ENCODE results near the gene GUK1. TPM values are rescaled to one million over a fixed set of nuclear protein-coding genes. Genes with fewer than 3 reads are reported as not detected.

GUK1 gene
- total RNA-seq, 1 experiment from 2014 or later, result 111 TPM

DNA sequence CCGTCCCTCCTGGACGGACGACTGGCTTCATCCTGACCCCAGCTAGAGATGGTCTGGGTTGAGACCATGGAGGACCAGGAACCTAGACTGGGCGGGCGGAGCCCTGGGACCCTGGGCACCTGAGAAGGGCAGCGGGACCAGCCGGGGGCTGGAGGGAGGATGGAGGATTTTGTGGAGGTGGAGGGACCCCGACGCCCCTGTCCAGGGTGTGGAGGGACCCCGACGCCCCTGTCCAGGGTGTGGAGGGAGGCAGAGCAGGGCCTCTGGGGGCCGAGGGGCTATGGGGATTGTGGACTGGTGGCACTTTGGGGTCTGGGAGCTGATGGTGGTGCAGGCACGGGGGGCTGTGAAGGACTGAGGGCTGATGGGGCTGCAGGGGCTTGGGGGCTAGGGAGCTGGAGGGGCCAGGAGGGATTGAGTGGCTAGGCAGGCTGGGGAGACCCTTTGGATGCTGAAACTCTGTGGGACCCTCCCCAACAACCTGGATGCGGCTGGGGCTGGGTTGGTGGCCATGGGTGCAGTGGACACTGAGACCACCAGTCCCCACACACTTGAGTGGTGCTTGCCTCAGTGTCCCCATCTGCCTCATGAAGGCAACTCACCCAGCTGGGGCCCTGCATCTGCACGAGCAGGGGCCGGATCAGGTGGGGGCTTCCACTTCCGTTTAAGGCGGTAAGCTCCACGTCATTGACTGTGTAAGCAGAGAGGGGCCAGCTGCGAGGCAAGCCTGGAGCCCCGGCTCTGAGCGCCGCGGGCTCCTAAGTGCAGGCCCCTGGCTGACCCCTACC, 17.1 kb downstream of the GUK1 start:
- no peaks in the 10 kb centered on the region for H3K9me3 Mint-ChIP-seq
- ATAC-seq, result no peak
- TF ChIP-seq NR1H2 (CRISPR knock-in tag; IDR thresholded peaks at IDR 0.05) (no peak), CREM (CRISPR knock-in tag; IDR thresholded peaks at IDR 0.05) (no peak), OVOL2 (CRISPR knock-in tag; IDR thresholded peaks at IDR 0.05; ENCODE audit: borderline replicate concordance) (no peak), ZBTB21 (CRISPR knock-in tag; IDR thresholded peaks at IDR 0.05; ENCODE audit: borderline replicate concordance) (no peak), GRHL2 (CRISPR knock-in tag; IDR thresholded peaks at IDR 0.05; ENCODE audit: insufficient replicate concordance, severe bottlenecking) (no peak), SMAD4 (CRISPR knock-in tag; IDR thresholded peaks at IDR 0.05) (no peak), TP53 (CRISPR knock-in tag; IDR thresholded peaks at IDR 0.05) (no peak), ZNF232 (CRISPR knock-in tag; IDR thresholded peaks at IDR 0.05) (no peak), ZNF396 (CRISPR knock-in tag; IDR thresholded peaks at IDR 0.05; ENCODE audit: borderline replicate concordance) (no peak), NFE2L1 (CRISPR knock-in tag; IDR thresholded peaks at IDR 0.05) (no peak), NFATC4 (CRISPR knock-in tag; IDR thresholded peaks at IDR 0.05) (no peak), HMGA2 (CRISPR knock-in tag; IDR thresholded peaks at IDR 0.05) (no peak), ZNF423 (CRISPR knock-in tag; IDR thresholded peaks at IDR 0.05) (no peak)
- TF ChIP-seq, protein P1, sequence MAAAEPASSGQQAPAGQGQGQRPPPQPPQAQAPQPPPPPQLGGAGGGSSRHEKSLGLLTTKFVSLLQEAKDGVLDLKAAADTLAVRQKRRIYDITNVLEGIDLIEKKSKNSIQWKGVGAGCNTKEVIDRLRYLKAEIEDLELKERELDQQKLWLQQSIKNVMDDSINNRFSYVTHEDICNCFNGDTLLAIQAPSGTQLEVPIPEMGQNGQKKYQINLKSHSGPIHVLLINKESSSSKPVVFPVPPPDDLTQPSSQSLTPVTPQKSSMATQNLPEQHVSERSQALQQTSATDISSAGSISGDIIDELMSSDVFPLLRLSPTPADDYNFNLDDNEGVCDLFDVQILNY (CRISPR knock-in tag; IDR thresholded peaks at IDR 0.05), result no peak
- TF ChIP-seq, protein P2, sequence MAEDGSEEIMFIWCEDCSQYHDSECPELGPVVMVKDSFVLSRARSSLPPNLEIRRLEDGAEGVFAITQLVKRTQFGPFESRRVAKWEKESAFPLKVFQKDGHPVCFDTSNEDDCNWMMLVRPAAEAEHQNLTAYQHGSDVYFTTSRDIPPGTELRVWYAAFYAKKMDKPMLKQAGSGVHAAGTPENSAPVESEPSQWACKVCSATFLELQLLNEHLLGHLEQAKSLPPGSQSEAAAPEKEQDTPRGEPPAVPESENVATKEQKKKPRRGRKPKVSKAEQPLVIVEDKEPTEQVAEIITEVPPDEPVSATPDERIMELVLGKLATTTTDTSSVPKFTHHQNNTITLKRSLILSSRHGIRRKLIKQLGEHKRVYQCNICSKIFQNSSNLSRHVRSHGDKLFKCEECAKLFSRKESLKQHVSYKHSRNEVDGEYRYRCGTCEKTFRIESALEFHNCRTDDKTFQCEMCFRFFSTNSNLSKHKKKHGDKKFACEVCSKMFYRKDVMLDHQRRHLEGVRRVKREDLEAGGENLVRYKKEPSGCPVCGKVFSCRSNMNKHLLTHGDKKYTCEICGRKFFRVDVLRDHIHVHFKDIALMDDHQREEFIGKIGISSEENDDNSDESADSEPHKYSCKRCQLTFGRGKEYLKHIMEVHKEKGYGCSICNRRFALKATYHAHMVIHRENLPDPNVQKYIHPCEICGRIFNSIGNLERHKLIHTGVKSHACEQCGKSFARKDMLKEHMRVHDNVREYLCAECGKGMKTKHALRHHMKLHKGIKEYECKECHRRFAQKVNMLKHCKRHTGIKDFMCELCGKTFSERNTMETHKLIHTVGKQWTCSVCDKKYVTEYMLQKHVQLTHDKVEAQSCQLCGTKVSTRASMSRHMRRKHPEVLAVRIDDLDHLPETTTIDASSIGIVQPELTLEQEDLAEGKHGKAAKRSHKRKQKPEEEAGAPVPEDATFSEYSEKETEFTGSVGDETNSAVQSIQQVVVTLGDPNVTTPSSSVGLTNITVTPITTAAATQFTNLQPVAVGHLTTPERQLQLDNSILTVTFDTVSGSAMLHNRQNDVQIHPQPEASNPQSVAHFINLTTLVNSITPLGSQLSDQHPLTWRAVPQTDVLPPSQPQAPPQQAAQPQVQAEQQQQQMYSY (CRISPR knock-in tag; IDR thresholded peaks at IDR 0.05), result no peak
- H3K27me3 Mint-ChIP-seq (ENCODE audit: low read depth), result peaks cover 22% of the 10 kb centered on the region
- no peaks in the 10 kb centered on the region for H3K36me3 Mint-ChIP-seq
- DNase-seq (ENCODE audit: low spot score), result no peak
- peaks cover 2% of the 10 kb centered on the region; the same call in 1 of the 2 replicates for H3K4me1 Mint-ChIP-seq
- ChIA-PET CTCF (interaction anchor here (0.7 to 1.6 kb wide), 3 partner anchors 8 to 56 kb away, joined by 3 to 6 read pairs (median 6); partner anchors contain the start of gene IBA57), POLR2A (no interaction called here)
- H3K4me3 Mint-ChIP-seq, result no peak overlapping the region
- no peak overlapping the region for H3K27ac Mint-ChIP-seq

DNA sequence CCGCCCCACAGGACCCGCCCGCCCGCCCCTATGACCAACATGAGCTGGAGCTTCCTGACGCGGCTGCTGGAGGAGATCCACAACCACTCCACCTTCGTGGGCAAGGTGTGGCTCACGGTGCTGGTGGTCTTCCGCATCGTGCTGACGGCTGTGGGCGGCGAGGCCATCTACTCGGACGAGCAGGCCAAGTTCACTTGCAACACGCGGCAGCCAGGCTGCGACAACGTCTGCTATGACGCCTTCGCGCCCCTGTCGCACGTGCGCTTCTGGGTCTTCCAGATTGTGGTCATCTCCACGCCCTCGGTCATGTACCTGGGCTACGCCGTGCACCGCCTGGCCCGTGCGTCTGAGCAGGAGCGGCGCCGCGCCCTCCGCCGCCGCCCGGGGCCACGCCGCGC, 17.6 kb downstream of the GUK1 start:
- Mint-ChIP-seq H3K27me3 (ENCODE audit: low read depth) (peaks cover 22% of the 10 kb centered on the region), H3K4me3 (no peak overlapping the region), H3K4me1 (peaks cover 5% of the 10 kb centered on the region; the same call in 1 of the 2 replicates), H3K9me3 (no peaks in the 10 kb centered on the region), H3K36me3 (no peaks in the 10 kb centered on the region), H3K27ac (no peak overlapping the region)
- no peak for ATAC-seq
- CTCF ChIA-PET, result interaction anchor here (1.3 to 1.6 kb wide), 2 partner anchors 8 to 56 kb away, joined by 6 read pairs; partner anchors contain the start of gene IBA57
- no peak for DNase-seq (ENCODE audit: low spot score)
- TF ChIP-seq, protein P3, sequence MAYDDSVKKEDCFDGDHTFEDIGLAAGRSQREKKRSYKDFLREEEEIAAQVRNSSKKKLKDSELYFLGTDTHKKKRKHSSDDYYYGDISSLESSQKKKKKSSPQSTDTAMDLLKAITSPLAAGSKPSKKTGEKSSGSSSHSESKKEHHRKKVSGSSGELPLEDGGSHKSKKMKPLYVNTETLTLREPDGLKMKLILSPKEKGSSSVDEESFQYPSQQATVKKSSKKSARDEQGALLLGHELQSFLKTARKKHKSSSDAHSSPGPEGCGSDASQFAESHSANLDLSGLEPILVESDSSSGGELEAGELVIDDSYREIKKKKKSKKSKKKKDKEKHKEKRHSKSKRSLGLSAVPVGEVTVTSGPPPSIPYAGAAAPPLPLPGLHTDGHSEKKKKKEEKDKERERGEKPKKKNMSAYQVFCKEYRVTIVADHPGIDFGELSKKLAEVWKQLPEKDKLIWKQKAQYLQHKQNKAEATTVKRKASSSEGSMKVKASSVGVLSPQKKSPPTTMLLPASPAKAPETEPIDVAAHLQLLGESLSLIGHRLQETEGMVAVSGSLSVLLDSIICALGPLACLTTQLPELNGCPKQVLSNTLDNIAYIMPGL (CRISPR knock-in tag; IDR thresholded peaks at IDR 0.05), result no peak
- TF ChIP-seq, protein P4, sequence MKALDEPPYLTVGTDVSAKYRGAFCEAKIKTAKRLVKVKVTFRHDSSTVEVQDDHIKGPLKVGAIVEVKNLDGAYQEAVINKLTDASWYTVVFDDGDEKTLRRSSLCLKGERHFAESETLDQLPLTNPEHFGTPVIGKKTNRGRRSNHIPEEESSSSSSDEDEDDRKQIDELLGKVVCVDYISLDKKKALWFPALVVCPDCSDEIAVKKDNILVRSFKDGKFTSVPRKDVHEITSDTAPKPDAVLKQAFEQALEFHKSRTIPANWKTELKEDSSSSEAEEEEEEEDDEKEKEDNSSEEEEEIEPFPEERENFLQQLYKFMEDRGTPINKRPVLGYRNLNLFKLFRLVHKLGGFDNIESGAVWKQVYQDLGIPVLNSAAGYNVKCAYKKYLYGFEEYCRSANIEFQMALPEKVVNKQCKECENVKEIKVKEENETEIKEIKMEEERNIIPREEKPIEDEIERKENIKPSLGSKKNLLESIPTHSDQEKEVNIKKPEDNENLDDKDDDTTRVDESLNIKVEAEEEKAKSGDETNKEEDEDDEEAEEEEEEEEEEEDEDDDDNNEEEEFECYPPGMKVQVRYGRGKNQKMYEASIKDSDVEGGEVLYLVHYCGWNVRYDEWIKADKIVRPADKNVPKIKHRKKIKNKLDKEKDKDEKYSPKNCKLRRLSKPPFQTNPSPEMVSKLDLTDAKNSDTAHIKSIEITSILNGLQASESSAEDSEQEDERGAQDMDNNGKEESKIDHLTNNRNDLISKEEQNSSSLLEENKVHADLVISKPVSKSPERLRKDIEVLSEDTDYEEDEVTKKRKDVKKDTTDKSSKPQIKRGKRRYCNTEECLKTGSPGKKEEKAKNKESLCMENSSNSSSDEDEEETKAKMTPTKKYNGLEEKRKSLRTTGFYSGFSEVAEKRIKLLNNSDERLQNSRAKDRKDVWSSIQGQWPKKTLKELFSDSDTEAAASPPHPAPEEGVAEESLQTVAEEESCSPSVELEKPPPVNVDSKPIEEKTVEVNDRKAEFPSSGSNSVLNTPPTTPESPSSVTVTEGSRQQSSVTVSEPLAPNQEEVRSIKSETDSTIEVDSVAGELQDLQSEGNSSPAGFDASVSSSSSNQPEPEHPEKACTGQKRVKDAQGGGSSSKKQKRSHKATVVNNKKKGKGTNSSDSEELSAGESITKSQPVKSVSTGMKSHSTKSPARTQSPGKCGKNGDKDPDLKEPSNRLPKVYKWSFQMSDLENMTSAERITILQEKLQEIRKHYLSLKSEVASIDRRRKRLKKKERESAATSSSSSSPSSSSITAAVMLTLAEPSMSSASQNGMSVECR (CRISPR knock-in tag; IDR thresholded peaks at IDR 0.05; ENCODE audit: borderline replicate concordance), result no peak
- TF ChIP-seq RELA (CRISPR knock-in tag; IDR thresholded peaks at IDR 0.05; ENCODE audit: borderline replicate concordance) (no peak), PRRX2 (CRISPR knock-in tag; IDR thresholded peaks at IDR 0.05) (no peak), NR1H2 (CRISPR knock-in tag; IDR thresholded peaks at IDR 0.05) (no peak), CREM (CRISPR knock-in tag; IDR thresholded peaks at IDR 0.05) (no peak)
- POLR2A ChIA-PET, result interaction anchor here (0.5 kb wide), 1 partner anchor 1848 kb away, joined by 3 read pairs; no protein-coding TSS in a partner anchor
